Measurements from ENCODE around the gene CACNA1F.

CACNA1F gene

DNA sequence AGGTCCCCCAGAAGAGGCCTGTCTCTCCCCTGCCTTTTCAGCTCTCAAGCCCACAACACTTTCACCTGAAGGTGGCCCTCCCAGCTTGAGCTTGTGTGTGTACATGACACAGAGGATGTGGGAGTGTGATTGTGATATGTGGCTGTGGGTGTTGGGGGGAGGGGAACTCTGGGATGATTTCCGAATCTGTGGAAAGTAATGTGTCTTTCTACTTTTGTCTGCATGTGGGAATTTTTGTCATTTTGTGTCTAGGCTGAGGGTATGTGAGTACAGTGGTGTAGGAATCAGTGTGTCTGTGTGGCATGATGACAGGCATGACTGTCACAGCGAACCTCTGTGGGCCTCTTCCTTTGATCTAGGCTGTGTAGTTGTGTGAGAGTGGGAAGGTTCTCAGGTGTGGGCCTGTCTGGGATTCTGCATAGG lies 39.6 kb downstream of the CACNA1F start:
- TF ChIP-seq, protein P1, sequence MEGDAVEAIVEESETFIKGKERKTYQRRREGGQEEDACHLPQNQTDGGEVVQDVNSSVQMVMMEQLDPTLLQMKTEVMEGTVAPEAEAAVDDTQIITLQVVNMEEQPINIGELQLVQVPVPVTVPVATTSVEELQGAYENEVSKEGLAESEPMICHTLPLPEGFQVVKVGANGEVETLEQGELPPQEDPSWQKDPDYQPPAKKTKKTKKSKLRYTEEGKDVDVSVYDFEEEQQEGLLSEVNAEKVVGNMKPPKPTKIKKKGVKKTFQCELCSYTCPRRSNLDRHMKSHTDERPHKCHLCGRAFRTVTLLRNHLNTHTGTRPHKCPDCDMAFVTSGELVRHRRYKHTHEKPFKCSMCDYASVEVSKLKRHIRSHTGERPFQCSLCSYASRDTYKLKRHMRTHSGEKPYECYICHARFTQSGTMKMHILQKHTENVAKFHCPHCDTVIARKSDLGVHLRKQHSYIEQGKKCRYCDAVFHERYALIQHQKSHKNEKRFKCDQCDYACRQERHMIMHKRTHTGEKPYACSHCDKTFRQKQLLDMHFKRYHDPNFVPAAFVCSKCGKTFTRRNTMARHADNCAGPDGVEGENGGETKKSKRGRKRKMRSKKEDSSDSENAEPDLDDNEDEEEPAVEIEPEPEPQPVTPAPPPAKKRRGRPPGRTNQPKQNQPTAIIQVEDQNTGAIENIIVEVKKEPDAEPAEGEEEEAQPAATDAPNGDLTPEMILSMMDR (IDR thresholded peaks at IDR 0.05) = no peak

DNA sequence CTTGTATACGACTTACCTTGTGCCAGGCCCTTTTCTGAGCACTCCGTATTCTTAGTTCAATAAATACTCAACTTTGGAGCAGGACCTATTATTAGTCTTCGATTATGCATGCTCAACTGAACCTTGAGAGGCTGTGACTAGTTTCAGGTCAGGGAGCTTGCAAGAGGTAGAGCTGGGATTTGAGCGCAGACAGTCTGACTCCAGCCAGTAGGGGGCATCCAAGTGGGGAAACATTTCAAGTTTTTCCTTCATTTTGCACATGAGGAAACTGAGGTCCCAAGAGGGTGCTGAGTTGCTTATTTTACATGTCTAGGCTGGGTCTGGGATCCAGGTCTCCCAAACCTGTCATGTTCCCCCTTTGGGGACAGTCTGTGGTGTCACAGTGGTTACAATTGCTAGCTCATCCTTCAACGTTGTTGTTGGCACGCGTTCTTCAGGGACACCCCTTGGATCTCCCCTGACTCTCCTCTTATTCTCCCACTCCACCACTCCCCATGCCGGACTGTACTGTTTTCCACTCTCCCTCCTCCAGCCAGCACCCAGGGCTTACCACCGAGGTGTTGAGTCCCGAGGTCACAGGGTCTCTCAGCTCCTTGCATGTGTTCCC lies 40.3 kb downstream of the CACNA1F start:
- TF ChIP-seq, protein P1 (IDR thresholded peaks at IDR 0.05) = peak; percentile 53

DNA sequence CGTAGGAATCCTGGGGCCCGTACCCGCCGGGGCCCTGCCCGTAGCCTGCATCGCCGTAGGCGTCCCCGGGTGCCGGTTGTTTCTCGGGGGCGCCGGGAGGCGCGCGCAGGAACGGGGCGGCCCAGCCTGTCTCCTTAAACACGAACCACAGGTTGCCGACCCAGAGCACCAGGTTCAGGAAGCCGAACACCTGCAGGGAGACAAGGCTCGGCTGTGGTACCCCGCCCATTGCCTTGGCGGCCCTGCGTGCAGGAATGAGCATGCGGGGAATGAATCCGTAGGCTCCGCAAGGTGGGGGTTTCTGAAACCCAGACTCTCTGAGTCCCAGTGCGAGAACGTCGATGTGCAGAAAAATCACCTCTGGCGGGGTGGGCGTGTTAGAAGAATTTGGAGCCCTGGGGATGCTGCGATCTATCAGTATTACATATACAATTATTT lies 41.5 kb downstream of the CACNA1F start:
- TF ChIP-seq, protein P1 (IDR thresholded peaks at IDR 0.05) = no peak

GRCh38 chrX:49190821-49191573 lies 42.1 kb downstream of the CACNA1F start:
- TF ChIP-seq, protein P1 (IDR thresholded peaks at IDR 0.05) = no peak

GRCh38 chrX:49189606-49190005 lies 43.5 kb downstream of the CACNA1F start:
- TF ChIP-seq, protein P1 (IDR thresholded peaks at IDR 0.05) = no peak

DNA sequence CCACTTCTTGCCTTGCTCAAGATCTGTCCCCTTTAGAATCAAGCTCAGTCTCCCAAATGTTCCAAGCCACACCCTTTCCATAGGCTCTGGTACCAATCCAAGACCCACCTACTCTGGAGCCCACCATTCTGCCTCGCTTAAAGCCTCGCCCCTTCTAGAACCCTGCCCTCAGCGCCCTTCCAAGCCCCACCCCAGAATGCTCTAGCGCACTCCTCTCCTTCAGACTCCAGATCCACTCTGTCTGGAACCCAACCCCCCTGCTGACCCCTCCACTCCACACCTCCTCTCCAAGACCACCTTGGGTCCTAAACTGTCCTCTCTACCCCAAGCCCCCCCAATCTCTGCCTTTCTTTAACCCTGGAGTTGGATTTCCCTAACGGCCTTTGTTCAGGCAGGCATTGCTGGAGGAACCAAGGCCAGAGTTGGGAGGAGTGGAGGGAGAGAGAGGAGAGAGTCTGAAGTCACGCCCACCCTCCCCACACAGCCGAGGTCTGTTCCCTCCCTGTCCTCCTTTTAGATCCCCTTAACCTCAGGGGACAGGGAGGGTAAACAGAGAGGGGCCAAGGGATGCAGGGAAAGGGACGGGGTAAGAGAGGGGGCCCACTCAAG lies 44.6 kb downstream of the CACNA1F start:
- TF ChIP-seq, protein P1 (IDR thresholded peaks at IDR 0.05) = no peak

- TF ChIP-seq, protein P1 (IDR thresholded peaks at IDR 0.05) = no peak
Measured at GRCh38 chrX:49187526-49187925, 45.6 kb downstream of the CACNA1F start.

Measured in LNCAP (cell line).